ELF-1 (cell line): ENCODE results near the gene KRTAP10-11.

ENCODE experiments used
- DNase-seq: peaks from one replicate; pipeline ENCODE4 v3.0.0-alpha.2; 2016; ENCODE audit warnings: low read depth, low spot score

The KRTAP10-11 gene

GRCh38 chr21:44639331-44639655 lies 6.9 kb upstream of the KRTAP10-11 start:
- DNase-seq: no peak

- DNase-seq: no peak
Measured at GRCh38 chr21:44640761-44641160, 5.5 kb upstream of the KRTAP10-11 start.

- DNase-seq: no peak
Measured at GRCh38 chr21:44643741-44644310, 2.4 kb upstream of the KRTAP10-11 start.

- DNase-seq: no peak
Measured at GRCh38 chr21:44644878-44645277, 1.3 kb upstream of the KRTAP10-11 start.

GRCh38 chr21:44647222-44647552 lies 973 bp downstream of the KRTAP10-11 start:
- DNase-seq: peak; percentile 62

GRCh38 chr21:44648557-44649311 lies 2.5 kb downstream of the KRTAP10-11 start:
- DNase-seq: no peak

- DNase-seq: no peak
Measured at GRCh38 chr21:44649521-44650100, 3.4 kb downstream of the KRTAP10-11 start.

- no peak for DNase-seq
Measured at GRCh38 chr21:44650265-44650972, 4.2 kb downstream of the KRTAP10-11 start.

- DNase-seq: no peak
Measured at GRCh38 chr21:44650973-44651675, 4.9 kb downstream of the KRTAP10-11 start.

- DNase-seq: peak; percentile 27
Measured at GRCh38 chr21:44653123-44653522, 6.9 kb downstream of the KRTAP10-11 start.

GRCh38 chr21:44653656-44654575 lies 7.7 kb downstream of the KRTAP10-11 start:
- no peak for DNase-seq

GRCh38 chr21:44654576-44655175 lies 8.5 kb downstream of the KRTAP10-11 start, which contains the start of gene KRTAP12-4:
Gene KRTAP12-4, minus strand, starts transcription at chr21:44654659. Its CDS starts 45 bp downstream, at chr21:44654614.
- no peak for DNase-seq

GRCh38 chr21:44656868-44657267 lies 10.7 kb downstream of the KRTAP10-11 start:
- no peak for DNase-seq

- no peak for DNase-seq
Measured at GRCh38 chr21:44657635-44658540, 11.7 kb downstream of the KRTAP10-11 start, which contains the start of gene KRTAP12-3. Gene KRTAP12-3, plus strand, starts transcription at chr21:44657932. Its CDS starts 48 bp downstream, at chr21:44657980.

- DNase-seq: no peak
Measured at GRCh38 chr21:44658541-44658910, 12.3 kb downstream of the KRTAP10-11 start.

- DNase-seq: no peak
Measured at GRCh38 chr21:44658913-44659595, 12.8 kb downstream of the KRTAP10-11 start.

GRCh38 chr21:44661567-44661966 lies 15.4 kb downstream of the KRTAP10-11 start:
- peak; percentile 30 for DNase-seq

GRCh38 chr21:44664691-44665090 lies 18.5 kb downstream of the KRTAP10-11 start:
- no peak for DNase-seq
